T follicular helper cell (primary cell): ENCODE data around the gene DPYD.

Experiments
- DNase-seq: peaks from one replicate; pipeline ENCODE4 v3.0.0-alpha.2; 2020; ENCODE audit warnings: low read depth

DPYD gene

DNA sequence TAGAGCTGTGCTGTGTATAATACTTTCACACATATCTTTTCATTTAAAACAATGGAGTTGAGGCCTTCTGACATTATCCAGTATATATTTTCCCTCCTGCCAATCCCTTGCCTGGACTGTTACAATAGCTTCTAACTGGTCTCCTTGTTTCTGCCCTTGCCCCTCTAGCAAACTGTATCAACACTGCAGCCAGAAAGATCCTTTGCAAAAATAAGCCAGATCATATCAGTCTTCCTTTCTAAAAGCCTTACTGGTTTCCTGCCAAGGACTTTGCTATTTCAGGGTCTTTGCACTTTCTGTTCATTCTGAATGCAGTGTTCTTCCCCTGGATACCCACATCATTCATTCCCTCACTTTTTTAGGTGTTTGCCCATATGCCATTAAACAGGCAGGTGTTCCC, 829.2 kb downstream of the DPYD start:
- no peak for DNase-seq

DNA sequence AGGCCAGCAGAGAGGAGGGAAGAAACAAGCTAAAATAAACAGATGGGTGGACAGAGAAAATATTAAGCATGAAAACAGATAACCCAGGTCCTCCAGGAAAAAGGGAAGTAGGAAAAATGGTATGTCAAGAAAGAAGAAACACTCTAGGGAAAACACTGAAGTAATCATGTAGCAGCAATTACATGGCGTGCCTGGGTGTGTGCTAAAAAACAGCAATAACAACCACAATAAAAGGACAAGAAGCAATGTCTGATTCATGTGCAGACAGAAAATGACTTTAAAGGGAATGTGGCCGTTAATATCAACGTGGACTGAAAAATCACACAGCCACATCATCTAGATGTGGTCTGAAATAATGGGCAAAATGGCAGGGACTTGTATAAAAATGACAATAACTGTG, 829.6 kb downstream of the DPYD start:
- no peak for DNase-seq

DNA sequence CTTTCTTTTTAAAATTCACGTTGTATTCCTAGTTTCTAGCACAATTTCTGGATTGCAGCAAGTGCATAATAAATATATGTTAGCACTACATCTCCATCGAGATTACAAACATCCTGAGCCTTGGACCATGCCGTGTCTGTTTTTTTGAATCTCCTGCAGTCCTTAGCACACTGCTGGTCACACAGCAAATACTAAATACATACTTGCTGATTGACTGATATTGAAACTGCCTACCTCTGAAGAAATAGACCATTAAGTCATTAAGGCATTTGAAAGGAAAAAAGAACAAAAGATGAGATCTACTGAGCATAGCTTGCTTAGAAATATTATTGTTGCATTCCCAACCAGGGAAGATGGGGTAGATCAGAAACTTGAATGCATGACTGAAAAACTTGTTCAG, 830.1 kb downstream of the DPYD start:
- no peak for DNase-seq

DNA sequence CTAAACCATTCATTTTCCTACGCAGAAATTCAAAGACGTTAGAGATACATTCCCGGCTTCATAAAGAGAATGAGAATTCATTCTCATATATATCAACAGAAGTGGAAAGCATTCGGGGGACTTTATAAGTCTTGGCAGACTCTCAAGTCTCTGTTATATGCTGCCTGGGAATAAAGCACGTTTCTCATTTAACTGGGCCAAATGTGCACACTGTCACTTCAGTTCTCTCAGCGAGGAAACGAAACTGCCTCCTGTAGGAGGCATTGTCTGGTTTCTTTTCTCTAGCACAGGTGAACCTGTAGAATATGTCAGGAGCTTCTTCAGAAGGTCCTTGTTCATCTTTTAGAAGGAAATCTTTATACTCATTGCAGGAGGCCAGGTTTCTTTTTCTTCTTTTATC, 831.7 kb downstream of the DPYD start:
- DNase-seq: no peak

DNA sequence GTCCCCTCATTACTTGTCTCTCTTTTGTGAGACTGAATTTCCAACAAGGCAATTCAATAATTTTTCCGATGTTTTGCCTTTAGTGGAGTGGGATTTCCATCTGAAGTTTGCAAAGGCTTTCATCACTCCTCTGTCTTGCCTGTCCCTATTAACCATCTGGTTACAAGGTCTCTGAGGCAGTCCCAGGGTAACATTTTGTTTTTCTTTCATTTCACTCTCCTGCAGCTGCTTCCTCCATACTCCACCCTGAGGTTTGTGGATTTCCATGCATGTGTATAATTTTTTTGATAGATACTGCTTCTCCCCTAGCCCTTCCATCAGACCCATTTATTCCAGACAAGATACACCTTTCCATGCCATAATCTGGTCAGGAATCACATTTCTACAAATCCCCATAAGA, 832.4 kb downstream of the DPYD start:
- DNase-seq: no peak

DNA sequence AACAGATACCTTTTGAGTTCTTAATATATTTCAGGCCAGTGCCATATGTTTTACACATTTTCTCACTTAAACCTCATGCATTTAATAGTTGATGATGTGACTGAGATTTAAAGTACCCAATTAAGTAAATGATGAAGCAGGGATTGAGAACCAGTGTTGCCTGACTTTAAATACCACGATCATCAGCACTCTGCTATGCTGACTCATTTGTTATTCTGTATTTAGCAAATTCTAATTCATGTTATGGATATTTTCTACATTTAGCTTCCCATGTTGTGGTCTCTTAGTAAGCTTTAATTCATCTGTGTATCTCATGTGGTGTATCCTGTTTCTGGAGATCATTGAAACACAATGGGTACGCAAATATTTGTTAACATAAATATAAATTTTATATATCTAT, 836.3 kb downstream of the DPYD start:
- DNase-seq: no peak

DNA sequence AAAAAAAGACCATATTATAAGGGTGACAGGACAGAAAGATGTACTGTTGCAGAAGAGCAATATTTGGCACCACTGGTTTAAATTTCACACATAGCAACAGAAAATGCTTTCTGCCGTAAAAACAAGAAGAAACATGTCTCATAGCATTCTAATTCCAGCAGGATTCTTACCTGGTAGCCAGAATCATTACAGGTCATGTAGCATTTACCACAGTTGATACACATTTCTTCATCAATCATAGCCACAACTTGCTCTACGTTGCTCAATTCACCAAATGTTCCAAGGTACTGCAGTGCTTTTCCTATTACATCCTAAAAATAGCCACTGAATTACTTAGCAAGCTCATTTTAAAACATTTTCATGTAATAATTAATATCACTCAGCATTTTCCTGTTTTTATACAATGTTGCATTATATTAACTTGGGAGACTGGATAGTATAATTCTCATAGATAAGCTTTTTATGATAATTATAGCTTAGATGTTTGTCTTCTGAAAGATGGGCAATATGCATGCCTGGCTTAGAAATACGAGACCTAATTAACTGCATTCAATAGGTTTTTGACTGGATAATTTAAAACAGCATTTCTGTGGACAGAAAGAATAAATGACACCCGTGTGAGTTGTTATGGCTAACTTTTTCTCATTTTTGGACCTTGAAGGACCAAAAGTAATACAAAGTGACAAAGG, 838.5 kb downstream of the DPYD start:
- DNase-seq: no peak

DNA sequence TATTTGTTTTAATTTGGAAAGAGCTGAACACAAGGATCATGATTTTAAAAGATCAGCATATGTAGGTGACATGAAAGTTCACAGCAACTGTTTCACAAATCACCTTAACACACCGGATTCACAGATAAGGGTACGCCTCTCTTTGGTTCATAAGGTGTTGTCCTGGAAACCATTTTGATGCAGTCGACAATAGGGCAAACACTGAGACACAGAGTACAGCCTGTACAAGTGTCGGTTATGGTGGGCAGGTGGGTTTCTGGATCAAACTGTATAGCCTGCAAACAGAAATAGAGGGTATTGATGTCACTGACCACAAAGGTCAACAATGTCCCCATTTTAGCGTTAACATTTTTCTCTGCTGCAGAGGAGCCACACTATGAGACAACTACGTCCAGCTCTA, 842.0 kb downstream of the DPYD start:
- DNase-seq: no peak

DNA sequence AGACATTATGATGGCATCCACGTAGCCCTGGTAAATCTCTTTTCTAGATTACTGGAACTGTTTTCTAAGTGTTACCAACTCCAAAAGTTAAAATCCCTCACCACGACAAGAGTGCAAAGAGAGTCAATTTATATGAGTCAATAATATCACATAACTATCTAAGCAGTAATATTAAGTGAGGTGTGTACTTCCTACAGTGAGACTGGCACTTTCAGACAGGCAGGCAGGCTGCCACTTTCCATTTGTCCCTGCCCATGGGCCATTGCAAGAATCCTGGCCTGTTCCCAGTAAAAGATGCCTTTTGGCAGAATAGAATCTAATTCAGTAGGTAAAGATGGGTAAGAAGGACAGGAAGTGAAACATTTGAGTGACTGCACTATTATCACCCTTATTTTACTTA, 843.6 kb downstream of the DPYD start:
- no peak for DNase-seq

DNA sequence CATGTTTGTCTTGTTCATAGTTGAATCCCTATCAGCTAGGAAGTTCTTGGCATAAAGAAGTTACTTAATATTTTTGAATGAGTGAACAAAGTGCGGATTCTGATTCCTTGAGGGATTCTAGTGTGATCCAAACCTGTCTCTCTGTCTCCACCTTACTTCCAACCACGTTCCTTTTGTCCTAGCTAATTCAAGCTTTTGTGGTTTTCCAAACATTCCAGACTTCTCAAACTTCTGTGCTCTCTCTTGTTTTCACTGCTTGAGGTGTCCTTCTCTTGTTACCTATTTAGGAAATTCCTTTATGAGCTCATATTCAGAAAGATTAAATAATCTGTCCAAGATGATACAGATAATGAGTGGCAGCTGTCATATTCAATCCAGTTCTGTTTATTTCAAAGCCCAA, 846.1 kb downstream of the DPYD start:
- DNase-seq: no peak

DNA sequence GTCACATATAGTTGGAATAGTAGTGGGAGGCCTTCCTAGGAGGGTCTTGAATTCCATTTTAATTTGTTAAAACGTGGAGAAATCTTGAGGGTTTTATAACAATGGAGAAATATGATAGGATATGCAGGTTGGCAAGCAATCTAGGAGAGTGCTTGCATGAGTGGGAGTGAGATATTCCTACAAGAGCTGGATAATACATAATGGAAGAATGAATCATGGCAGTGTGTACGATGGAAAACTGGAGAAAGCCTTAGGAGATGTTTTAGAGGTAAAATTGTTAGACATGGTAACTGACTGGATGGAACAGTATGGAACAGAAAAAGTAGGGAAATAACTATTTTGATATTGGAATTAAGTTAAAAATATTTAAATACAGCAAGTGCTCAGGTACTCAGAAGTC, 846.9 kb downstream of the DPYD start:
- no peak for DNase-seq

DNA sequence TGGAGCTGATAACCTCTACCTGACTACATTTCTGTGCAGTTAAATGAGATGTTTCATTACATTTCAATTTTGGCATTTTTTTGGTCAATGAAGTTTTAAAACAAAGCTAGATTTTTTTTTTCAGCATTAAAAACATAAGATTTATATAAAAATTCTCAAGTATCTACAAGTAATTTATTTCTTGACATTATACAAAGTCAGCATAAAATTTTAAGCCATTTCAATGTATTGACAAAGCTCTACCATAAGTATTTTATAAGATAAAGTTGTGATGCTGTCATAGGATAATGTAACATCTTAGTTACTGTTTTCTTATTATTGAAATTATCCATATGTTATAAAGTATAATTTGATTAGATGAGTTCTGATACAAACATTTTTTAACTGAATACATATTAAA, 847.7 kb downstream of the DPYD start:
- DNase-seq: no peak

DNA sequence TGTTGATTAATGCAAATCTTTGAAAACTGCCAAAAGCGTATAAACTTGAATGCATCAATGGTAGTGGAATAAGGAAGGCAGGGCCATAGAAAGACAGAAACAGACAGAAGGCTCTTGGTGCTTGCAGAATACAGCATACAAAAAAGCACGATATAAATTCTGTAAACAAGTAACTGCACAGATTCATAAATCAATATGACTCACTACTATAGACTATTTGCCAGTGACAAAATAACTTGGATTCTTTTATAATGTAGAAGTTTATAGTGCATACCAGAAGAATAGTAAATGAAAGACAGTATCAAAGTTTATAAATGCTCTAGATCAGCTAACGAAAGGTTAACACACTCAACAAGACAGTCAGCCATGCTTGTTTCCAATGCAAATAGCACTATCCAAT, 849.7 kb downstream of the DPYD start:
- DNase-seq: no peak

DNA sequence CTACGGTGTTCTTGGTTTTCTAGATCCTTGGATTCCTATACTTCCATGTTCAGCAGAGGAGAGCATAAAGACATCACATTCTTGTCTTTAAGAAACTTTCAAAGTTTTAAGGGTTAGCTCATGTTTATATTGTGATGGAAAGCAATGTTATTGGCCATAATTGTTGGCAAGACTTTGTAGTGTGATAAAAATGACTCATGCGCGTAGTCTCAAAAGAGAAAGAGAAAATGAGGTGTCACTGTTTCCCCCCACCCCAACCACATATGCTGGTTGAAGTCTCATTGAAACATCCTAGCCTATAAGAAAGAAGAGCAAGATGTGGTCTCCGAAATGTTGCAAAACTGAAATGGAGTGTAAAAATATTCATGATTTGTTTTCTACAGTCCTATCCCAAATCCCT, 850.5 kb downstream of the DPYD start:
- DNase-seq: no peak

DNA sequence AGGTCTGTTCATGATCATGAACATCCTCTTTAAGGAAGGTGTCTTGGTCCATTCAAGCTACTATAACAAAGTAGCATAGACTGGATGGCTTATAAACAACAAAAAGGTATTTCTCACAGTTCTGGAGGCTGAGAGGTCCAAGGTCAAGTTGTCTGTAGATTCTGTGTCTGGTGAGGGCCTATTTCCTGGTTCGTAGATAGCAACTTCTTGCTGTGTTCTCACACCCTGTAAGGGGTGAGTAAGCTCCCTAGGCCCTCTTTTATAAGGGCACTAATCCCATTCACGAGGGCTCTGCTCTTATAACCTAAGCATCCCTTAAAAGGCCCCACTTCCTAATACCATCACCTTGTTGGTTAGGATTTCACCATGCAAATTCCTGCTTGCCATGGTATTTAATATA, 851.5 kb downstream of the DPYD start:
- no peak for DNase-seq

DNA sequence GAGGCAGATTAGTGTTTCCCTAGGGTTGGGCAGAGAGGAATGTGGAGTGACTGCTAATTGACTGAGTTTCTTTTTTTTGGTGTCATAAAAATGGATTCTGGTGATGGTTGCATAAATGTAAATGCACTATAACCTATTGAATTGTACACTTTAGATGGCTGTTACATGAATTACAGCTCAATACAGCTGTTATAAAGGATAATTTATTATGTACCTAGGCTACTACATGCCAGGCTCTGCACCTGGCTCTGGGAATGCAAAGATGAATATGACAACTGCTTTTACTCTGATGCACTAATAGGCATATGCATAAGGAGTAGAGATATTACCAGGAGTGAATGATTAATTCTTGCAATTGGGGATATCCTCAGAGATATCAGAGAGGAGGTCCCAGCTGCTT, 854.0 kb downstream of the DPYD start:
- no peak for DNase-seq

DNA sequence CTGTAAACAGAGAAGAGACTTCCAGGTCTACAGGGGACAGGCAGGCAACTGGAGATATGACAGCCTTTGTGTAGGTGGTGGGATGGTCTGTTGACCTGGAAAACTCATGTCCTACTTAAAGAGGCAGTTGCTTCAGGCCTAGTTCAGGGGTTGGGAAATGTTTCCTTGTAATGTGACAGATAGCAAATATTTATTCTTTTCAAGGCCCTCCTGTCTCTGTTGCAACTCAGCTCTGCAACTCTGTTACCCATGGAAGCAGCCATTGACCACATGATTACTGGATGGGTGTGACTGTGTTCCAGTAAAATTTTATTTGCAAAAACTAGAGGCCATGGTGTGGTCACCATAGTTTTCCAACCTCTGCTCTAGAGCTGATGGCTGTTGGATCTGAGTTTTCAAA, 857.3 kb downstream of the DPYD start:
- no peak for DNase-seq

DNA sequence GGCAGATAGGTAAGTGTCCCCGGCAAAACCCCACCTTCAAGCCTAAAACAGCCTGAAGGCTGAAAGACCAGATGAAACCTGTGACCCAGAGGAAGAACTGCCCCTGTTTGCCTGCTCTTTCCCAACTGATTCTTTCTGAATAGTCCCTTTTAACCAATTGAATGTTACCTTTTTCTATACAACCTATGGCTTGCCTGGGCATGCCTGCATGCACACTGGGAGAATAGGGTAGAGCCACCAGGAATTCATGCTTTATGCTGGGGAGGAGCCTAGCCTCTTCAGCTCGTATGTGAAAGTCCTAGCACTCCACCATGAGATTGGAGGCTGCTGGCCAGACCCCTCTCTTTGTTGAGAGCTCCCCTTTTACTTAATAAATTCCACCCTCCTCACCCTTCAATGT, 859.2 kb downstream of the DPYD start:
- no peak for DNase-seq

DNA sequence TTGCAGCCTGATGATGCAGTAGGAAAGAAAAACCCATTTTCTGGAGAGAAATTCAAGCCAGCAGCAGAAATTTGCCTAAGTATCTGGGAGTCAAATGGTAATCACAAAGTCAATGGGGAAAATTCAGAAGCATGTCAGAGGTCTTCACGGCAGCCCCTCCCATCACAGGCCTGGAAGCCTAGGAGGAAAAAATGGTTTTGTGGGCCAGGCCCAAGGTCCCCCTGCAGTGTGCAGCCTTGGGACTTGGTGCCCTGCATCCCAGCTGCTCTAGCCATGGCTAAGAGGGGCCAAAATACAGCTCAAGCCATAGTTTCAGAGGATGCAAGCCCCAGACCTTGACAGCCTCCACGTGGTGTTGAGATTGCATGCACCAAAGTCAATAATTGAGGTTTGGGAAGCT, 864.4 kb downstream of the DPYD start:
- no peak for DNase-seq

DNA sequence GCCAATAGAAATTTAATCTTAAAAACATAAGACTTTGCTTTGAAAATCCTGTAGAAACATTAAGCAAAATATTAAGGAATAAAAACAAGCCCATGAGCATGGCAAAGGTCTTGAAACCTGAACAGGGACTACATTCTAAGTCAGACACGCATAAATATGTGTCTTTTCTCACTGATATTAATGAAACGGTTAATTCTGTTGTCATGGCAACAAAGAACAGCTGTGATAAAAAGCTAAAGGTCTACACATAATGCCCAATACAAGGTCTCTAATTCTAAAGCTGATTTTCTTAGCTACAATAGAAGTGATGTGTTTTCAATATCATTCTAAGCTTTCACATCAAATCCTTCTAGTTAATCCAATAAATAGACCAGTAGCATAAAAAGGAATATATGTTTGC, 867.6 kb downstream of the DPYD start:
- no peak for DNase-seq

DNA sequence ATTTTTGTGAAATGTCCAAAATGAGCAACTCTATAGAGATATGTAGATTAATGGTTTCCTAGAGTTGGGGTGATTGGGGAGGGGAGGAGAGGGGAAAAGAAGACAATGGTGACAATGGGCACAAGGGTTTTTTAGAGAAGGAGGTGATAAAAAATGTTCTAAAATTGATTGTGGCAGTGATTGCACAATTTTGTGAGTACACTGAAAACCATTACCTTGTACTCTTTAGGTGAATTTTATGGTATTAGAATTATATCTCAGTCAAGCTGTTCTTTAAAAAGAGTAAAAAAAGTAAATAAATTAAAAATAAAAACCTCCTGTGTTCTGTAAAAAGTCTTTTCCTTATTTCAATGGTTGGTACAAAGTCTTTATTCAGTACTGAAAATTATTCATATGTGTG, 869.0 kb downstream of the DPYD start:
- DNase-seq: no peak

DNA sequence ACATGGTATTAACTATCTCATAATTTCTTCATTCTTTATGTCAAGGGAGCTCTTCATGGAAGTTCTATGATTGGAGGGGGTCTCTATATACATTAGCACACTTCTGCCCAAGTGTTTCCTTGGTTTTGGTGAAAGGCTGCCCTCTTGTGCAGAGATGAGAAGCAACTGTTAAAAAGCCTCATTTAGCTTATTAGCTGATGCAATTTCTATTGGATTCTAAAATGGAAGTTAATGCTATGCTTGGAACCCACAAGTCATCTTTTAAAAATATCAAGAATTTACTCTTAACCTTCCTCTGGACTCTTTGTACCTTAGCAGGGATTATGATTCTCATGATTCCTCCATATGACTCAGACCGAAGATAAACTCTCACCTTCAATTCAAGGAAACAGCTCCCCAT, 870.3 kb downstream of the DPYD start:
- DNase-seq: no peak

DNA sequence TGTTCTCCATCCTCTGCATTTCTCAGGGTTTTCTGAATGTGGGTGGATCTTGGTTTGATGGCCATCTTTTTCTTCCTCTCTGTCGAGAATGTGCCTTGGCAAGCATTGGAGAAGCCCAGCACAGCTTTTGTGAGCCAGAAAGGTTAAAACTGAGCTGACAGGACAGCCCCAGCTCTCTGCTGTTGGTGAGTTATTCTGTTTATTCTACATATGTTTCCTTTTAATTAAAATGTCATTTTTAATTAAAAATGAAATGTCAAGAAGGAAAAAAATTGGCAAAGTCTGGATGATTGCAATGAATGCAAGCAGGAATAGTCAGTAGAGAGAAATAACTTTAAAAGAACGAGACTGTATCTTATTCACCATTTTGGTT, 873.4 kb downstream of the DPYD start:
- no peak for DNase-seq

DNA sequence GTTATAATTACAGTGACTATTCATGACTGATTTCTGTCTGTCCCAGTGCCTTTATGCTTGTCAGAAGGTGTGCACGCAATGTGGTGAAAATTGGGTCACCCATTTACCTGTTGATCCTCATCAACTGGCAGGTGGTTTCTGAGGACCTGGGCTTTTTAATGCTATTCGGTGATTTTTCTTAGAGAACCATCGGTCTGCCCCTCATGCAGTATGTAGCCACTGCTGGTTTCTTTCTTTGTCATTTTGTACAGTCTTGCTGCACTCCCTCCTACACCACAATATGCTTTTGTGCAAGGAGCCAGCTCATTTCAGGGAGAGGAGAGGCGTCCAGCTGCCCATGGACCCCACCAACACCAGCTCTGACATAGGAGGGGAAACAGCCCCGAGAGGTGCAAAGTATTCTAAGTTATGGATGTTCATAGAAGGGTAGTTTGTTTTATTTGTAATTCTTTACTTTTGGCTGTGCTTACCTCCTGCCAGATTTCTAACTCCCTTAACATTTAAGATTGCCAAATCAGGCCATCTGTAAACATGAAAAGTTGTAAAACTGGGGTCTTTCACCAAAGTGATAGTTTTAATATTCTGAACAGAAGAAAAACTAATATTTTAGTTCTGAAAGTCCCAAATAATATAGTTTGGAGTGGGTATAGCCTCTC, 873.9 kb downstream of the DPYD start:
- DNase-seq: no peak
